Stimulated activated CD4-positive, alpha-beta T cell treated with anti-CD3 and anti-CD28 coated beads, Interleukin-12 subunit alpha, Interleukin-12 subunit beta, amount 100 ng/mL, for 24 hours (primary cell): ENCODE data around the gene DCTN2.

ENCODE experiments used
- DNase-seq, 2 experiments: peaks; one replicate each; pipeline ENCODE4 v3.0.0-alpha.2; 2020; ENCODE audit warnings: low read depth in 2 of 2

Gene DCTN2

DNA sequence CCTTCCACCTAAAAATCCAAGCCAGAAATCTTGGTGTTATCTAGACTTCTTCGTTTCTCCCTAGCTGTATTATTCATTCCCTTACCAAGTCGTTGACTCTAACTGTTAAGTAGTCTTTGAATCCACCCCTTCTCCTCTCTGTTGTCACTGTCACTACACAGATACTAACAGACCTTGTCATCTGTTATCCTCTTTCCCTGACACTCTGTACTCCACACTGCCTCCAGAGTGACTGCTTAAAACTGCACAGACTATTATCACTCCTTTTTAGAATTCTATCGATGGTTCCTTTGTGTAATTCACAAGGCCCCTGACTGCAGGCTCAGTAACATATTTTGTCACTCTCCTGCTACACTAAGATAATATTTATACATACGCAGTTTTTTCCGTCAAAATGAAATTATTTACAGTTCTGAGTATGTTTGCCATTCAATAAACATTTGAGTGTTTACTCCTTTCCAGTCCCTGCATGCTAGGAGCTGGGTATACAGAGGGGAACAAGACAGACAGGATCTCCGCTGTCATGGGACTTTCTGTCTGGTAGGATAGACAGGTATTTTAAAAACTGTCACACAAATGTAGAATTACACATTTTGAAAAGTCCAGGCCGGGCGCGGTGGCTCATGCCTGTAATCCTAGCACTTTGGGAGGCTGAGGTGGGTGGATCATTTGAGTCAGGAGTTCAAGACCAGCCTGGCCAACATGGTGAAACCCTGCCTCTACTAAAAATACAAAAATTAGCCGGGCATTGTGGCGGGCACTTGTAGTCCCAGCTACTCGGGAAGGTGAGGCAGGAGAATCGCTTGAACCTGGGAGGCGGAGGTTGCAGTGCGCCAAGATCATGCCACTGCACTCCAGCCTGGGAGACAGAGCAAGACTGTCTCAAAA lies 55.4 kb downstream of the DCTN2 start:
- DNase-seq = no peak

- no peak for DNase-seq
These were observed 56.9 kb downstream of the DCTN2 start for GRCh38 chr12:57490126-57490525.

- no peak for DNase-seq
These were observed 57.8 kb downstream of the DCTN2 start for GRCh38 chr12:57489157-57489641.

DNA sequence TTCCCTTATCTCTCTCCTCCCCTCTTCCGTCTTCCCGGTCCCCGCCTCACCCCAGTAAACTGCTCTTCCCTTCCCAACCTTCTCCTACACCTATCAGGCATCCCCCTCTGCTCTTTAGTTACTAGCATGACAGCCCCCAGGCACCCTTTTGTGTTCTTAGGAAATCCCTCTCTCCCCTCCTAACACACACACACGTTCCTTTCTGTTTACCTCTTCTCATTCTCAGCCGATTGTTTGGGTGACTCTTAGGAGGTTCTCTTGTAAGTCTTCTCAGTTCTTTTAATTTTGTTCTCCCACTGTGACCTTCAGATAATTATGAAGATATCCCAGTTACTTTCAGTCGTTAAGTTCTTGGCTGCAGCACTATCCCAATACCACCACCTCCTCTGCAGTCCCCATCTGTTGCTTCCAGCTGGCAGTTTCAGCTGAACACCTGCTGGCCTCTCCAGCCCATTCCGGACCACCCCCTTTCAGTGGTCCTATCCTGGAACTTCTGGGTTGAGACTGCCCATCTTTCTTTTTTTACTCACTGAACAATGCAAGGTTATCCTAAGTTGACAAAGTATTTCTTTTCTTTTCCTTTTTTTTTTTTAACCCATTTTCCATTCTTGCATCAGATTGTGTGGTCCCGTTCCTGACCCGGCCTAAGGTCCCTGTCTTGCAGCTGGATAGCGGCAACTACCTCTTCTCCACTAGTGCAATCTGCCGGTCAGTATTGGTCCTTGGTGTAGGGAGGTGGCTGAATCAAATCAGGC lies 58.4 kb downstream of the DCTN2 start:
- no peak for DNase-seq

GRCh38 chr12:57487597-57488401 lies 59.2 kb downstream of the DCTN2 start, which contains the start of gene MARS1:
Gene MARS1 (plus strand): TSS chr12:57488068. CDS start chr12:57488091, 23 bp downstream.
- DNase-seq = peak; percentile 84 to 85

DNA sequence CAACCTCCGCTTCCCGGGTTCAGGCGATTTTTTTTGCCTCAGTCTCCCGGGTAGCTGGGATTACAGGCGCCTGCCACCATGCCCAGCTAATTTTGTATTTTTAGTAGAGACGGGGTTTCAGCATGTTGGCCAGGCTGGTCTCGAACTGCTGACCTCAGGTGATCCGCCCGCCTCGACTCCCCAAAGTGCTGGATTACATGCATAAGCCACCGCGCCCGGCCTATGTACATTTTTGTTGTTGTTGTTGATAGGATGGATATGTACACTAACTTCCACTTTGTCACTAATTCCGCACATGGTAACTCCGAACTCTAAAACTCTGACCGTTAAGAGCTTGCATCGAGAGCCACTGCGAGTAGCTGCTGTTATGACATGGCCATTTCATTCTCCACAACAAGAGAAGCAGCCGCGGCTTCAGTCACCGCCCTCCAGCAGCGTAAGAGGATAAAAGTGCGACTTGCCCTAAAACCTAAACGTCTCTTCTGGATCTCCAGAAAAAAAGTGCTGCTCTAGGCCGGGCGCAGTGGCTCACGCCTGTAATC lies 59.9 kb downstream of the DCTN2 start:
- no peak for DNase-seq

DNA sequence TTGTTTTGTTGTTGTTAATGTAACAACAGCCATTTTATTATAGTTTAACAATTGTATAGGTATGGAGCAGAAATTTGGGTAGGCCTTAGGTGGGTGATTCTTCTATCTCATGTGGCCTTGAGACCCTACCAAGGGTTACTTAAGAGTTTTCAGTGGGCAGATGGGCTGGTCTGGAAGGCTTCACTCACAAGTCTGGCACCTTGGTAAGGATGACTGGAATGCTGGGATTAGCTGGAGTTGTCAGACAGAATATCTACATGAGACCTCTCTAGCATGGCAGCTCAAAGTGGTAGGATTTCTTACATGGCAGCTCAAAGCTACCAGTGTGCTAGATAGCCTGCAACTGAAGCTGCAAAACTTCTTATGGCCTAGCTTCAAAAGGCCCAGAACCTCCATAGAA lies 61.3 kb downstream of the DCTN2 start:
- DNase-seq = no peak

- no peak for DNase-seq
These were observed 63.5 kb downstream of the DCTN2 start for GRCh38 chr12:57483466-57483865.

DNA sequence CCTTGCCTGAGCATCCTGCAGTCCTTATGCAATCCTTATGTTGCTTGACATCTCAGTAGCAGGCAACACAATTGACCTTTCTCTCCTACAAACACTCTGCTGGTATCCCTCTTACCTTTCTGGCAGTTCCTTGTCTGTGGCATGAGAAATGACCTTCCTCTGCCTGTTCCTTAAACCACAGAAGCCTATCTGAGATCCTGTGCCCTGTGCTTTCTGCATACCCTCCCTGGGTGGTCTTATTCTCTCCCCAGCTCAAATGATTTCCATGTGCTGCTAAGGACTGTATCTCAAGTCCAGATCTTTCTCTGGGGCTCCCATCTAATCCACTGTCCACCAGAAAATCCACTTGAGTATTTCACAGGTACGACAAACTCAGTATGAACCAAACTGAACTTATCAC lies 65.3 kb downstream of the DCTN2 start:
- DNase-seq = no peak
